Activated T-cell treated with anti-CD3 and anti-CD28 coated beads for 4 hours (primary cell): ENCODE results near the gene WNK2.

Experiments
- DNase-seq: peaks from one replicate; pipeline ENCODE4 v3.0.0-alpha.2; 2020

The WNK2 gene

GRCh38 chr9:93220627-93221026 is 36.7 kb downstream of the WNK2 start:
- DNase-seq: no peak

GRCh38 chr9:93221044-93221443 is 37.1 kb downstream of the WNK2 start:
- no peak for DNase-seq

GRCh38 chr9:93222890-93223259 is 38.9 kb downstream of the WNK2 start:
- no peak for DNase-seq

- DNase-seq: no peak
Observed at GRCh38 chr9:93223260-93224180, 39.6 kb downstream of the WNK2 start.

GRCh38 chr9:93224591-93224990 is 40.7 kb downstream of the WNK2 start:
- no peak for DNase-seq

- no peak for DNase-seq
Observed at GRCh38 chr9:93225417-93225816, 41.5 kb downstream of the WNK2 start.

GRCh38 chr9:93225892-93226291 is 42.0 kb downstream of the WNK2 start:
- DNase-seq: no peak

- no peak for DNase-seq
Observed at GRCh38 chr9:93226819-93227218, 42.9 kb downstream of the WNK2 start.

- DNase-seq: no peak
Observed at GRCh38 chr9:93228030-93228429, 44.1 kb downstream of the WNK2 start.

- no peak for DNase-seq
Observed at GRCh38 chr9:93228453-93228852, 44.5 kb downstream of the WNK2 start.

GRCh38 chr9:93229636-93230035 is 45.7 kb downstream of the WNK2 start:
- no peak for DNase-seq

GRCh38 chr9:93230185-93230584 is 46.2 kb downstream of the WNK2 start:
- no peak for DNase-seq

- no peak for DNase-seq
Observed at GRCh38 chr9:93230601-93231000, 46.7 kb downstream of the WNK2 start.

GRCh38 chr9:93231121-93231694 is 47.3 kb downstream of the WNK2 start:
- DNase-seq: no peak

- DNase-seq: no peak
Observed at GRCh38 chr9:93231716-93232115, 47.8 kb downstream of the WNK2 start.

- no peak for DNase-seq
Observed at GRCh38 chr9:93232388-93232960, 48.5 kb downstream of the WNK2 start.

- no peak for DNase-seq
Observed at GRCh38 chr9:93233033-93233432, 49.1 kb downstream of the WNK2 start.

- DNase-seq: no peak
Observed at GRCh38 chr9:93234600-93234999, 50.7 kb downstream of the WNK2 start.

- no peak for DNase-seq
Observed at GRCh38 chr9:93235300-93235960, 51.5 kb downstream of the WNK2 start.

- DNase-seq: no peak
Observed at GRCh38 chr9:93236541-93237206, 52.7 kb downstream of the WNK2 start.

GRCh38 chr9:93237540-93237939 is 53.6 kb downstream of the WNK2 start:
- DNase-seq: no peak

GRCh38 chr9:93238953-93239925 is 55.3 kb downstream of the WNK2 start:
- no peak for DNase-seq
